UCSD-AML1 (cell line): ENCODE measurements around the gene GALR1.
"Not testable (repeated sequence)": the region's sequence is repeated elsewhere in the genome, so short reads cannot be mapped to it uniquely, and the experiment has no call there.

Experiments used
- DNase-seq: peaks from one replicate; lab custom pipeline; 2025; ENCODE audit not compliant: unreplicated experiment; lab: John Stamatoyannopoulos, UW

The GALR1 gene, protein sequence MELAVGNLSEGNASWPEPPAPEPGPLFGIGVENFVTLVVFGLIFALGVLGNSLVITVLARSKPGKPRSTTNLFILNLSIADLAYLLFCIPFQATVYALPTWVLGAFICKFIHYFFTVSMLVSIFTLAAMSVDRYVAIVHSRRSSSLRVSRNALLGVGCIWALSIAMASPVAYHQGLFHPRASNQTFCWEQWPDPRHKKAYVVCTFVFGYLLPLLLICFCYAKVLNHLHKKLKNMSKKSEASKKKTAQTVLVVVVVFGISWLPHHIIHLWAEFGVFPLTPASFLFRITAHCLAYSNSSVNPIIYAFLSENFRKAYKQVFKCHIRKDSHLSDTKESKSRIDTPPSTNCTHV

DNA sequence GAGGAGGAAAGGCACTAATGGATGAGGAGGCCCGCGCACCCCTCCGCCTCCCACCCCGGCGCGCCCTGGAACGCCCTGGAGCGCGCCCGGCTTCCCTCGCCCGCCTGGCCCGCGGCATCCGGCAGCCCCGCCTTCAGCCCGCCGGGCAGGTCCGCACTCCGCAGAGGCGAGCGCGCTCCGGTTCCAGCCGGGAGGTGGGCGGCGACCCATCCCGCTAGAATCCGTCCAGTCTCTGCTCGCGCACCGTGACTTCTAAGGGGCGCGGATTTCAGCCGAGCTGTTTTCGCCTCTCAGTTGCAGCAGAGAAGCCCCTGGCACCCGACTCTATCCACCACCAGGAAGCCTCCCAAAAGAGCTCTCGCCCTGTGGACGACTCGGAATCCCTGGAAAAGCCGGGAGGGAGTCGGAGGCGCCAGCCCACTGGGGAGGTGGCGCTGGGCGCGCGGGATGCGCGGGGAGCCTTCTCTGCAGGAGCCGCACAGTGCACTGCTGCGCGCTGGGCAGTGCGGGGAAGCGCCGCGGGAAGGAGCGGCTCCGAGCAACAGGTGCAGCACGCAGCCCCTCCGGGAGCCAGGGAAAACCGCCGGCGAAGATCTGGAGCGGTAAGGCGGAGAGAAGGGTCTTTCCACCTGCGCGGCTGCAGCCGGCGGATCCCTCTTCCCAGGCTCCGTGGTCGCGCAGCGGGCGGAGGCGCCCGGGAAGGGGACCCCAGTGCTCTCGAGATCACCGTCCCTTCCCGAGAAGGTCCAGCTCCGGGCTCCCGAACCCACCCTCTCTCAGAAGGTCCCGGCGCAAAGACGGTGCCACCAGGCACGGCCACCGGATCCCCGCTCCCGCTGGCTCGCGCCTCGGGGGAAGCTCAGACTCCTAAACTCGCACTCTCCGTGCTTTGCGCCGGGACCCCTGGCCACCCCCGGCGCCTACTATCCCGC lies at the start of gene GALR1:
GALR1 (plus strand) TSS at position 280 of the 932 bp plus-strand sequence. CDS start 701 bp downstream, outside the sequence.
- DNase-seq, result no peak

DNA sequence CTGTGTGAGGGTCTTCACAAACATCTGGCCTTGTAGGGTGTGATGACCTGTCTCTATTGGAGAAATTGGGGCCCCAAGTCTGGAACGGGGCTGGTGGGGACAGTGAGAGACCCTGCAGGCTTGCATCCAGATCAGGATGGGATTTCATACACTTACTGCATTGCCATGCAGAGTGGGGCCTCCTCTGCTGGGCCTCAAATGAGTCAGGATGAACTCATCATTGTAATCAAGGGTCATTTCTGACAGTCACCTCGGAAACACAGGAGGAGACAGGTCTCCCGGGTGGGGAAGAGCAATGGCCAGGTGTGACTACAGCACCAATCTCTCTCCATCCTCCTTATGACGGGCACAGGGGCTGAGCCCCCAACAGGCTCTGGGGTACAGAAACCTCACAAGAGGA lies 48.1 kb upstream of the GALR1 start:
- no peak for DNase-seq

DNA sequence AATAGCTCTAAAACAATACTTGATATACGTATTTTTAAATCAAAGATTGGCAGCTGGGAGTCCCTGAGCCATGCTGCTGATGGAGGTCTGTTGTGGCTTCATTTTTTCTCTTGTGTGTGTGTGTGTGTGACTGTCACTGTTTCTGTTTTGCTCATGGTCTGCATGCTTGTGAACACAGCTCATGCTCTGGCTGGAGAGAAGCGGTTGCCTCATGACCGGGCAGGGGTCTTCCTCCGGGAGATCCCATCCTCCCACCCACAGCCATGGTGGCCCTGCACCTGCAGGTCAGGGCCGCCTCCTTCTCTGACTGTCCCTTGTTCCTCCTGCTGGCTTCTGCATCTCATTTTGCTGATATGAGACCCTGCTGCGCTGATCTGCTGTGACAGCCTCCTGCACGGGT lies 47.3 kb upstream of the GALR1 start:
- DNase-seq, result no peak

DNA sequence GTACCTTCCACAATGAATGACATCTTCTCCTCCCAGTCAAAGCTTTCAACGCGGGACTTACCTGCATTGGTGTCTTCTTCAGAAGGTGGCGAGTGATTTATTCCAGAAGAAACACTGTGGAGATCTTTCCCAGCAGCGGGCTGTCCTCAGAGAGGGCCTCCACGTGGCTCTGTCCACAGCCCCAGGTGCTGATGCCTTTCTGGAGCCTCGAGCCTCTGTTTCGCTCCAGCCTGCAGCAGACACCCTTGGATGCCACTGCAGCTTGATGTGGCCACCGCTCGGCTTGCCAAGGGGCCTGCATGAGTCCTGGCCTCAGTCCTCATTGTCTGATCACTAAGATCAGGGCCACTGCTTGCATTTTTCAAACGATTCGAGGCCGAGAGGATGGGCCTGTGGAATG lies 46.6 kb upstream of the GALR1 start:
- no peak for DNase-seq

DNA sequence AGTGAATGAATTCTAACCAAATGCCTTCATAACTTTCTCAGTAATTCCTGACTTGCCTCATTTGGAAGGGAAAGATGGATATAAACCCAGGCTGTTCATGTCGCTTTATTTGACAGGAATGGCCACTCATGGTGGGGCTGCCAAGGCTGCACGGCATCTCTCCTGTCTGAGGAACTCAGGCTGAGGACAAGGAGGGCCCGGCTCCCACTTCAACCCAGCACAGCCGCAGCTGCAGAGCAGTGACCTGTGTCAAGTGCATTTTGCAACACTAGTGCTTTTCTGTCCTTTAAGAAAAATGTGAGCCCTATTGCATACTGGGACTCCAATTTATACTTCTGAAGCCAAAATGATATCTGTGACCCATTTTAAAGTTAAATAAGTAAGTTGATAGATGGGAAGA lies 45.8 kb upstream of the GALR1 start:
- no peak for DNase-seq

DNA sequence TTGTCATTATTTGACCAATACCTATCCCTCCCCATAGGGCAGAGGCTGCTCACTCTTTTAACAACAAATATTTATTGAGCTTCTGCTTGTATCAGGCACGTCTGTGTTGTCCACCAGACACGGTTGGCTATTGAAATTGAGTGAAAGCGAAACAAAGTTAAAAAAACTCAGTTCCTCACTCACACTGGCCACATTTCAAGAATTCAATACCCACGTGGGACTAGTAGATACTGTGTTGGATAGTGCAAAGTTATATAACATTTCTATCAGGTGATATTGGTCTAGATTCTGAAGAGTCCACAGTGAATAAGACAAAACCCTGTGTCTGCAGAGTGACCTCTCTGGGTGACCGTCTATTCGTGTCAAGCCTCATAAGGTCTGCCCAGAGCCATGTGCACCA lies 43.9 kb upstream of the GALR1 start:
- DNase-seq, result no peak

DNA sequence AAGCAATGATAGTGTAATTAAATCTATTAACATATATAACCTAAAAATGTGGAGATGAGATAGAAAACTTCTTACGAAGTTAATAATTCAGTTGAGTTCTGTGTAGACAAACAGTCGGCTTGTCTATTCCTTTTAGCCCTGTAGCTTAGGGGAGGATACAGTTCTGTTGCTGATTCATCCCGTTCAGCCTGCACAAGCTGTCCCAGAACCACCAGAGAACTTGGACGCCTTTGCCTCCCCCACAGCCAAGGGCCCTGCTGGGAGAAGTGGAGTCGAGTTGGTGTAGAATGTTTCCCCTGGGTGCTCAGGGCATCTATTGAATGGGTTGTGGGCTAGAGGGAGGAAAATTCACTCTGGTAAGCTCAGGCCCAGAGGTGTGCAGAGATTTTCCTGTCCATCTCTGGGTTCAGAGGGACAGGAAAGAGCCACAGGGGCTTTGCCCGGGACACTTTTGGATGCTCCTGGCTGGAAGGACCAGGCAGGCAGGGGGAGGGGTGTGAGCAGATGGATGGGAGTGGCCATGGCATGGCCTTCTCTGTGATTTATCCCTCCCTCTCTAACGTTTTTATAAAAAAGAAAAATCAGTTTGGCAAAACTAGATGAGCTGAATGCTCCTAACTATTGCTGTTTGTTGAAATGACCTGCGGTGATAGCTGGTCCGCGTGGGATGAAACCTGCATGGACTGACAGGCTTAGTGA lies 42.8 kb upstream of the GALR1 start:
- DNase-seq, result no peak

DNA sequence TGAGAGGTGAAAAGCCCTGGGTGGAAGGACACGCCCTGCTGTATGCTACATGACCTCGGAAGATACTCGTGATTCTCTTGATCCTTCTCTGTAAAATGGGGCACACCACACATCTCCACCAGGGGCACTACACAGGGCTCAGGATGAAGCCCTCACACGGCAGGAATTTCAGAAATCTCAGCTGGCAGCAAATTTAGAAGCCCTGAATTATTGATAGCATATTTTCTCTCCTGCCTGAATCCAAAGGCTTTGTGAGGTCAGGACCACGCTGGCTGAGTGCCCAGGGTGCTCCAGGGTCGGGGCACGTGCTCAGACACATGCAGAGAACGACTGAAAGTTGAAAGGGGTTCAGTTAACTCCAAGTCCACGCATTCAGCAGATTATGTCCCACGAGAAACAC lies 42.1 kb upstream of the GALR1 start:
- peak; percentile 32 for DNase-seq

DNA sequence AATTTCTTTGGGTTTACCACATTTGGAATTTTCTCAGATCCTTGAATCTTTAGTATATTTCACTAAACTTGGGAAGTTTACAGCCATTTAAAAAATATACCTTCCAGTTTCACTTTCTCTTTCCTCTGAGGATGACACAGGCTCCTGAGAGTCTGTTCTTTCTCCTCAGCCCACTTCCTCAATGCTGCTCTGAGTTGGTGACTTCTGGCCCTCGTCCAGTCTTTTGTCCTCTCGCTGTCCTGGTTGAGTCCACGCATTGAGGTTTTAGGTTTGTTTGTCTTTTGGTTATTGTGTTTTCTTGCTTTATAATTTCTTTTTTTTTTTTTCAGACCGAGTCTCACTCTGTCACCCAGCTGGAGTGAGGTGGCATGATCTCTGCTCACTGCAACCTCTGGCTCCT lies 40.7 kb upstream of the GALR1 start:
- no peak for DNase-seq

DNA sequence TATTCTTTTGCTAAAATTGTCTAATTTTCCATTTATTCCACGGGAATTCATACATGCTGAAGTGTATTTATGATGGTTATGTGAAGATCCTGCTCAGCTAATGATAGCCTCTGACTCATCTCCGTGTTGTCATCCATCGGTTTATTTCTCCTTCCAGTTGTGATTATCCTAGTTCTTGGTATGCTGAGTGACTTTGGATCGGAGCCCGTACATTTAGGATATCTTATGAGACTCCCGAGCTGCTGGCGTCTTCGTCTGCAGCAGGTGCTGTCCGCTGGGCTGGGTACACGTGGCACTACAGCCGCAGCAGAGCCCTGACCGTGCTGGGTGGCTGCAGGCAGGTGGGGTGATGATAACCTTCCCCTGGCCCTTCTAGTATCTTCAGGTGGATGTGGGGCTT lies 40.1 kb upstream of the GALR1 start:
- no peak for DNase-seq

DNA sequence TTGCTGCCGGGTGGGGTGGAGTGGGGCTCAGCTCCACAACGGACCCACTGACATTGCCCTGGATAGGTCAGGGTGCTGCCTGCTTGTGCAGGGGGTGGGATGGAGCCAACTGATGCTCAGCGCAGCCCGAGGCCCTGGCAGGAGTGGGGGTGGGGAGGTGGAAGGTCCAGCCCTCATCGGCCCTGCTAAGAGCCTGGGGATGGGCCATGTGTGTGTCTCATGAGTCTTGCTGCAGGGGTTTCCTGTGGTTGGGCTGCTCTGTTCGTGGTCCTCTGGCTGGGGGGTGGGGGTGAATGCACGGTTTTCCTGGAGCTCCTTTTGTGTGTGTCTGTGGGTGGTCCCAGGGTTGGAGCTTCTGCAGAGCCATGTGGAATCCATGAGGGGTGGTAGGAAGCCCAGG lies 39.4 kb upstream of the GALR1 start:
- peak; percentile 33 for DNase-seq

DNA sequence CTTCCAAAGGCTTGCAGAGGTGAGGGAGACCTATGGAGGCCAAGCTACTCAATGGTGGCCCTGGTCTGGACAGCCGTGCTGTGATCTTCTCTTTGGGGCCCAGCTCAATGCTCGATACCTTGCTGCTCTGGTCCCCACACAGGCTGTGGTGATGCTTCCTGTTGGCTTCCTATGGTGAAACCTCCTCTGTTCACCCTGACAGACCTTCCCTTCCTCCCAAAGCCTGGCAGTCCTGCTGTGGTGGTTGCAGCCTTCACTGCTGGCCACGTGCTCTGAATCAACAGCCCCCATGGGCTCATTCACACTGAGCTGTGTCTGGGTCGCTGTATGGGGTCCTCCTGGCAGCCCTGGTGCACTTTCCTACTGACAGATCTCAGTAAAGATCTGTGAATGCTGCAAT lies 31.0 kb upstream of the GALR1 start:
- no peak for DNase-seq

DNA sequence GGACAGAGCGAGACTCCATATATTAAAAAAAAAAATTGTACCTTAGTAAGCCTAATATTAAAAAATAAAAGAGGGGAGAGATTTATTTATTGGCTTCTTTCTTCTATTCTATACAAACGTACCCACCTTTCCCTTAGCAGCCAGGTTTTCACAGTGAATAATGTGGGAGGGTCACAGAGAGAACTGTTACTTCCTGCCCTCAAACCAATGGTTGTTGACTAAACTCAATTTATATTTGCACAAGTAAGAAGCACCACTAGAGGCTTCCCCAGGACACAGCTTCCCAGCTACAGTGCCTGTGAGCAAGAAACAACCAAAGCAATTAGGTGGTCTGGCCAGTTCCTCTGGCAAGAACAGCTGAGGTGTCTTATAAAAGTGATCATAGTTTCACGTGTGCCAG lies 28.9 kb upstream of the GALR1 start:
- no peak for DNase-seq

DNA sequence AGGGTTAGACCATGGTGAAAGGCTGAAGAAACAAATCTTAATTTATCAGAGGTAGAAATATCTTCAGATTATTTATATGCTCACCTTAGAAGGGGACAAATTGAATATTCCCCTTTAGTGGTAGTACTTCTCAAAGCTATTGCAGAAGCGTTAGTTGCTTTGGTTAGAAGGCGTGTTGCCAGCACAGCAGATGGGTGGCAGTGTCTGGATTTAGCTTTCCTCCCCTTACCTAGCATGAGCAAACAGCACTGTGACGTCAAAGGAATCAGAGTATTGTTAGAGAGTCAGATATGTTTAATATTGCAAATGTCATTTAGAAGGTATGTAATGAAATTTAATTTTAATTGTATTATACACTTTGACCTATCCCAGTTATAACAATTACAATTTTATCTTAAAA lies 27.2 kb upstream of the GALR1 start:
- no peak for DNase-seq

DNA sequence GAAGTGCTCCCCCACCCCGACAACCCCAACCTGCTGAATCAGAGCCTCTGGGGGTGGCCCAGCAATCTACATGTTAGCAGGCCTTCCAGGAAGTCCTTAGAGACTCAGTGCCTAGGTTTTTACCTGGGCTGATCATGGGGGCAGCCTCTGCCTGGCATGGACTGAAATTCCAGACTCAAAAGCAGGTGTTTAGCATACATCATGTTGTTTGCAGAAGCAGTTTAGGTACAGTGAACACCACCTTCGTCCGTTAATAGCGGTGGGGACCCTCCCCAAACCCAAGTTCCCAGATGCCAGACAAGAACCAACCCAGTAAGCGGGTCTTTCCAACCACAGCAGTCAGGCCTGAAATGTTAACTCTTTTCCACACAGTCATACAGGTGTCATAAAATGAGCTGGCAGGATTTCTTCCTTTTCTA lies 26.4 kb upstream of the GALR1 start:
- no peak for DNase-seq

DNA sequence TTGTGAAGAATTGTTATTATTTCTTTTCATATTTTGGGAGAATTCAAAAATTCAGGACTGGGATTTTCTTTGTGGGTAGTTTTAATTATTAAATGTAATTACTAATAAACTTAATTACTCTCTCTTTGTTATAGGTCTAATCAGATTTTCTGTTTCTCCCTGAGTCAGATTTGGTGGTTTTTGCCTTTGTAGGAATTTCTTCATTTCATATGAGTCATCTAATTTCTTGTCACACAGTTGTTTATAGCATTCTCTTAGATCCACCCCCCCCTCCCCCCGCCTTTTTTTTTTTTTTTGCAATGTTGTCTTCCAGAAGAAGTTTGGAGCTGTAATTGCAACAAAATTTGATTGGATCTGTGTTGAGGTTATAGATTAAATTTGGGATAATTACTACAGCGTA lies 26.0 kb upstream of the GALR1 start:
- DNase-seq, result no peak

DNA sequence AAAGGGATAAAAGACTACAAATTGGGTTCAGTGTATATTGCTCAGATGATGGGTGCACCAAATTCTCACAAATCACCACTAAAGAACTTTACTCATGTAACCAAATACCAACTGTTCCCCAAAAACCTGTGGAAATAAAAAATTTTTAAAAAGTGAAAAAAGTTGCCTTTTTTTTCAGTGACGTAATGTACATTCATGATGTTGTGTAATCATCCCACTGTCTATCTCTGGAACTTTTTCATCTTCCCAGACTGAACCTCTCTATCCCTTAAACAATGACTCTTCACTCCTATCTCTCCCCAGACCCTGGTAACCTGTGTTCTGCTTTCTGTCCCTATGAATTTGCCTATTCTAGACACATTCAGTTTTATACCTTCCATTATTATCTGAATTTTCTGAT lies 19.0 kb upstream of the GALR1 start:
- no peak for DNase-seq

DNA sequence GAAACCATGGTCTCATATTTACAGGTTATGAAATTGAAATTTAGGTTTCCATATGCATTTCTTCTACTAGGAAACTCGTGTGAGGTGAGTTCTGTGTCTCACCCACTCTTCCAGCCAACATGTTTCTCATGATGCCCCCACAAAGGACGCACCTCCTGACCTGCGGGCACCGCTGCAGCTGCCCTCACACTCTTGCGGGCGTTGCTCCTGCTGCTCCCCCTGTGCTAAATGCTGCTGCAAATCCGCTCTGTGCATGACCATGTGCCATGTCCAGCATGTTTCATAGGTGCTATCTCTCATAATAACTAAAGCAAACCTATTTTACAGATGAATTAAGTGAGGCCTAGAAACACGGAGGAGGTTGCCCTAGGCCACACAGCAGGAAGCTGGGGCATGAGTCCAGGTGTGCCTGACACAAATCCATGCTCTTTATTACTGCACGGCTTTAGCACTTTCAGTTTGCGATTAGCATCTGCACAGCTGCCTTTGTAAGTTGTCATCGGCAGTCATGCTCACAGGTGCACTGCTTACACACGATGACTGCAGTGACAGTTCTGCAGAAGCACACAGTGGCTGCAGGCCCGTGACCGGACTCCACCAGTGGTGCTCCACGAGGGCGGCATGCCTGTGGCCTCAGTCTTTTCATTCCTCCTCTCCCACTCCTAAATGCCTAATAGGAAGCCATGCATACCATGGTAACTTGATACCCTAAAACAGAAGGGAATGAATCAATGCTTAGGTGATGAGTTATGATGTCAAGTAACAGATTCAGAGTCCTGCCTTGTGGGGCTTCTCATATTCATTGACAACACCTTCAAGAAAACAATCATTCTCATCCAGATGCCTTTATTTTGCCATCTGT lies 14.9 kb upstream of the GALR1 start:
- no peak for DNase-seq

DNA sequence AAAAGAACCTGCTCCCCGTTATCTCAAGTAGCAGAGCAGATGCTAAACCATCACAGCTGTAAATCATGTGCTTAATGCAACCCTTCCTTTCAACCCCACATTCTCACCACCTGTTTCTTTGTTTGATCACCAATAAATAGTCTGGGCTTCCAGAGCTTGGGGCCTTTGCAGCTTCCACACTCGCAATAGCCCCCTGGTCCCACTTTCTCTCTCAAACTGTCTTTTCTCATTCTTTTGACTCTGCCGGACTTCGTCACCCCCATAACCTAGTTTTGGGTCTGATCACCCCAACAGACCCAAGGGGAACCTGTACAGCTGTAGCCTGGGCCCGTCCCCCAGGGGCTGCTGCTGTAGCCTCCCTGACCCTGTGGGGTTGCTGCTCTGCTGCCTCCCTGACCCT lies 10.4 kb upstream of the GALR1 start:
- DNase-seq, result not testable (repeated sequence)

DNA sequence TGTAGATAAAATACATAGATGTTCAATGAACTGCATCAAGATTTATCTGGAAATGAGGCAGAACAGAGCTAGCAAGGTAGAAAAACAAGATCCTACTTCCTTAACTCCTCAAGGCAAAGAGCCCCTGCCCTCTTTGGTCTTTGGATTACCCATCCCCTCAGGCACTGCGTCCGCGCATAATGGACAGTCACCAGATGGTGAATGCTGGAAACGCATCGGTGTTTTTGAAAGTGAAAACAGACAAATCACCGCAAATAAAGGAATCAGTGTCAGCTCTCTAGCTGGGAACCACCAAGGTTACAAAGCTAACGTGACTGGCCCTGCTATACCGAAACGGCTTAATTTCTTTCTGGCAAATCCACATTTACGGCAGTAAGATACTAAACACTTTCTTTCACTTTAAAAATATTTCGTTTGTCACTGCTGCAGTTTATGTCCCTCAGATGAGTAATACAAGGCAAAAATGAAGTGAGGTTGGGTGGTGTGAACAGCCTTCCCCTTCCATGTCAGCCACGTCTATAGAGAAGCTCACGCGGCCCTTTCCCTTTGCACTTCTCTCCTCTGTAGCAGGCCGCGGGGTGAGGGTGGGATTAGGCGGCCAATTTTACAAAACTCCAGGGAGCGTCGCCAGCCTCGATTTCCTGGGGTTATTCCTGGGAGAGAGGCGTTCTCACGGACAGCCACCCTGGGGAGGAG lies 627 bp upstream of the GALR1 start:
- DNase-seq, result no peak
